ENCODE data around the gene ARHGAP26. TPM values are rescaled to one million over a fixed set of nuclear protein-coding genes. Genes with fewer than 3 reads are reported as not detected.
"Not testable (repeated sequence)": the region's sequence is repeated elsewhere in the genome, so short reads cannot be mapped to it uniquely, and the experiment has no call there.

ARHGAP26 gene
- total RNA-seq, 2 experiments from 2014 or later = 10.2 to 11.0 TPM

DNA sequence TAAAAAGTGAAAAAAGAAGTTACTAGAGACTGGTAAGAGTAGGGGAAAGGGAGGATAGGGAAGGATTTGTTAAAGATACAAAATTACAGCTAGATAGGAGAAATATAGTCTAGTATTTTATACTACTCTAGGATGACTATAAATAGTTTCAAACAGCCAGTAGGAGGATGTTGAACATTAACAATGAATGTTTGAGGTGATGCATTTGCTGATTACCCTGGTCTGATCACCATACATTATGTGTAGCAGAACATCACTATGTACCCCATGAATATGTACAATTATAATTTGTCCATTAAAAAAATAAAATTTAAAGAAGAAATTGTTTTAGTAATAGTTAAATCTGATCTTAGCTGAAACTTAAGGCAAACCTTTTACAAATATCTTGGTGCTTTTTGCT is 302.6 kb downstream of the ARHGAP26 start:
- no peak overlapping the region for H3K4me3 Mint-ChIP-seq
- H3K36me3 Mint-ChIP-seq = peaks cover 48% of the 10 kb centered on the region
- DNase-seq = no peak
- H3K4me1 Mint-ChIP-seq = peaks cover under 1% of the 10 kb centered on the region
- H3K27ac Mint-ChIP-seq = no peak overlapping the region
- no peaks in the 10 kb centered on the region for H3K27me3 Mint-ChIP-seq
- peaks cover 19% of the 10 kb centered on the region for H3K9me3 Mint-ChIP-seq

DNA sequence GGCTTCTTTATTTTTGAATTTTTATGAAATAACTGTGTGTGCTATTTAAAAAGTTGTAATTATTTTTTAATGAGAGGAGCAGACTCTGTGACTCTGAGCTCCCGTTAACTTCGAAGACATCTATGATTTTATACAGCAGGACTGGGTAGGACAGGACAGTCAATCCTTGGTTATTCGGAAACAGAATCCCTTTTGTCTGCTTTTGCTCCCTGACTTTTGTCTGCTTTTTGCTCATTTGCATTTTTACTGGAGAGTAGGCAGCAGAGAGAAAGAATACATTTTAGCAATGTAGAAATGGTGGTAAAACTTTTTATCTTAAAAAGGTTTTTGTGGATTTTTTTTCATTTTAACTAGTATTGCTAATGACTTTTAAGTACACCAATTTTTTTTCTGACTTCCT is 303.6 kb downstream of the ARHGAP26 start:
- Mint-ChIP-seq H3K9me3 (peaks cover 15% of the 10 kb centered on the region), H3K4me3 (no peak overlapping the region), H3K4me1 (no peaks in the 10 kb centered on the region), H3K27ac (no peak overlapping the region), H3K36me3 (peaks cover 41% of the 10 kb centered on the region), H3K27me3 (no peaks in the 10 kb centered on the region)
- no peak for DNase-seq

DNA sequence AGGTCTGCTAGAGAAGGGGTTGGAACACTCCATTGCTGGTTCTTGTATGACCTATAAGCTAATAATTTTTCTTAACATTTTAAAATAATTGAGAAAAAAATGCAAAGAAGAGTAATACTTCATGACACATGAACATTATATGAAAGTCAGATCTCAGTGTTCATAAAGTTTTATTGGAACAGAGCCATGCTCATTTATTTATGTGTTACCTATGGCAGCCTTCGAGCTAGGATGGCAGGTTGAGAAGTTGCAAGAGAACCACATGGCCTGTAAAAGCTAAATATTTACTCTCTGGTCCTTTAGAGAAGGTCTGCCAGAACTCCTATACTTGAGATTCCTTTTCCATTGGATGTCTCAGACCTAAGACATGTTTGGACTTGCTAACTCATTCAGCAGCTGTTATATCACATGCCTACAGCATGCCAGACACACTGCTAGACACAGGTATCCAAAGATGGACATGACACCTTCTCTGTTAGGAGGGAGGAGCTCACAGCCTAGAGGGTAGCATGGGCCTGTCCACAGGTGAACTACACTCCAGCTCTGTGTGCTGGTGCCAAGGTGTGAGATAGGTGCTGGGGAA is 304.3 kb downstream of the ARHGAP26 start:
- Mint-ChIP-seq H3K4me1 (no peaks in the 10 kb centered on the region), H3K9me3 (peaks cover 12% of the 10 kb centered on the region), H3K27me3 (no peaks in the 10 kb centered on the region), H3K27ac (no peak overlapping the region), H3K4me3 (no peak overlapping the region), H3K36me3 (peaks cover 33% of the 10 kb centered on the region)
- no peak for DNase-seq

DNA sequence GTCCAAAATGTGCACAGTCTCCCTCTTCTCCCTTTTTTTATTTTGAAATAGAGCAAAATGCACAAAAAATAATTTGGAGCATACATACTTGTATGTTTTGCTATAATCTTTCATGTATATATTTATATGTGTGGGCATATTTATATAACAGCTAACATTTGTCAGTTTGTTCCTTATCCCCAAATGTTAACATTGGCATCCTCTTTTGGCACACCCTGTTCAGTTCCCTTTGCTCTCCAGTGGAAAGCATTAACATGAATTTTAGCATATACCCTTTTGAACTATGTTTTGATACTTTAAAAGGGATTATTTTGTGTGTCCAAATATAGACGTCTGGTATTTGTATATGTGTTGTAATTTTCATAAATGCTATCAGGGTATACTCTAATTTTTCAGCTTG is 306.2 kb downstream of the ARHGAP26 start:
- Mint-ChIP-seq H3K27ac (no peak overlapping the region), H3K9me3 (peaks cover 3% of the 10 kb centered on the region), H3K4me3 (no peak overlapping the region), H3K27me3 (no peaks in the 10 kb centered on the region), H3K36me3 (peaks cover 25% of the 10 kb centered on the region), H3K4me1 (peaks cover 9% of the 10 kb centered on the region)
- DNase-seq = no peak

DNA sequence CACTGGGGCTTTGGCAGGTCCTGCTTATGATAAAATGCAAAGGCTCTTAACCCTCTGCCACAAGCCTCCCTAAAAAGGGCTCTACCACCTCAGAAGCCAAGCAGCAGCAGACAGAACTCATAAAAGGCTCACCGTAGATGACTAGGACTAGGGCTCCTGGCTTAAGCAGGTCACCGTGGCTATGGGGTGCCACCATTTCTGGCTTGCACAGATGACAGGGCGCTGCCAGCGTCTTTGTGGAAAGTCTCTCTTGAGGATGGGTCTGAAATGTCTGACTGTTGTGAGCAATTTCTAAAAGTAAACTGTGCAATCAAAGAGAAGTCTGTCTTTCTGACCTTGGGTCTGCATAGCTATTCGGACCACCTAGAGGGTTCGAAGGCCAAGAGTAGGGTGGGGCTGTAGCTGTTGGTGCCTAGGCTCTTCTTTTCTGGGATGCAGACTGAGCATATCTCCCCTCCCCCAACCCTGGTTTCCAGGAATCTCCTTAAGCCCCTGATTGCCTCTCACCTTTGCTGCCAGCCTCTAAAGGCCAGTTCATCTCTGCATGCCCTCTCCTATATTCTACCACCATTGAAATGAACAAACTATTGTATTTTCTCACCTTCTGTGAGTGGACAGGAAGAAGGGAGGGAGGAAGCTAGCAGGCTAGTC is 307.4 kb downstream of the ARHGAP26 start:
- peaks cover 18% of the 10 kb centered on the region for H3K36me3 Mint-ChIP-seq
- no peak for DNase-seq
- H3K9me3 Mint-ChIP-seq = no peaks in the 10 kb centered on the region
- H3K27me3 Mint-ChIP-seq = no peaks in the 10 kb centered on the region
- H3K27ac Mint-ChIP-seq = no peak overlapping the region
- H3K4me1 Mint-ChIP-seq = peaks cover 9% of the 10 kb centered on the region
- H3K4me3 Mint-ChIP-seq = no peak overlapping the region

DNA sequence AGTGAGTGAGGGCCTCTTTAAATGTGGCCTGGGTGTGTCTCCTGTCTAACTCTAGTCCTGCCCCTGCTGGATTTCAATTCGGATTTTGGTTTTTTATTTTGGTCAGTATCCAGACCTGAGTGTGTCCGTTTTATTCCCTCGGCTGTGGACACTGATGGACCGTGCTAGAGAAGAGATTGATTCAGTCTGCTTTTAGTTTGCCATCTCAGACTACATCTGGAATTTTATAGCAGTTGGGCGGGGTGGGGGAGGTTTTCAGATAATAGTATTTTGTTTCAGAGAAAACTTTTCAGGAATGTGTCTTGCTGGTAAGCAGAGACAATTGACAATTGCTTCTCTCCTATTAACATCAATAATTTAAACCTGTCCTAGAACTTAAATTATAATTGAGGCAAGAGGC is 308.1 kb downstream of the ARHGAP26 start:
- Mint-ChIP-seq H3K4me3 (no peak overlapping the region), H3K27ac (no peak overlapping the region), H3K9me3 (no peaks in the 10 kb centered on the region), H3K4me1 (peaks cover 12% of the 10 kb centered on the region), H3K36me3 (peaks cover 16% of the 10 kb centered on the region), H3K27me3 (no peaks in the 10 kb centered on the region)
- no peak for DNase-seq

DNA sequence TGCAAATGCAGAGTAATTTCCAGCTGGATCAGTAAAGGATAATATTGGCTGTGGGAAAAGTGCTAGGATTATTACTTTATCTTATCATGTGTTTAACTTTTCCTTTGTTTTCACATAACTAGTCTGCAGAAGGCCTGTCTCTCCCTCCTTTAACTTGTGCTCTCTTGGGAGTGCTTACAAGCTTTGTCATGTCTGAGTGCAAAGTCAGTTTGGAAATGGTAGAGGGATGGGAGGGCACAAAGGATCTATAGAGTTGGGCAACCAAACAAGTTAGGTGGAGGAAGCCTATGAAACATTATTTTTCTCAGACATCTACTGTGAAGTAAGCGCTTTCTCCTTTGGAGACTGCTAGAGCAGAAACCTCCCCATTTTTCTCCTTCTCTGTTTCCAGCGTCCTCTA is 308.8 kb downstream of the ARHGAP26 start:
- no peaks in the 10 kb centered on the region for H3K9me3 Mint-ChIP-seq

DNA sequence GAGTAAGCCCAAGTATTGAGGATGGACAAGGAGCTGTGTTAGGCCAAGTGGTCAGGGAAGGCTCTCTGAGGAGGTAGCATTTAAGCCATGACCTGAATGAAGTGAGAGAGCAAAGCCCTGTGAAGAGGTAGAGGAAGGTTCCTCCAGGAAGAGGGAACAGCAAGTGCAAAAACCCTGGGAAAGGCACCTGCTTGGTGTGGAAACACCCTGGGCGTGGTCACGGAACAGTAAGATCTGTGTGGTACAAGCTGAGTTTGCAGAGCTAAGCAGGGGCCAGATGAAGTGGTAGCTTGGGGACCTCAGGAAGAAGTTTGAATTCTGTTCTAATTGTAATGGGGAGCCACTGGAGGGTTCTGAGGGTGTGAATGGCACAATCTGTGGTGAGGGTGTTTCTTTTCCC is 310.2 kb downstream of the ARHGAP26 start:
- no peak overlapping the region for H3K4me3 Mint-ChIP-seq

More for the DNA sequence above, 308.8 kb downstream of the ARHGAP26 start:
- Mint-ChIP-seq H3K4me3 (no peak overlapping the region), H3K36me3 (peaks cover 16% of the 10 kb centered on the region), H3K27me3 (no peaks in the 10 kb centered on the region), H3K27ac (no peak overlapping the region), H3K4me1 (peaks cover 13% of the 10 kb centered on the region)
- no peak for DNase-seq

DNA sequence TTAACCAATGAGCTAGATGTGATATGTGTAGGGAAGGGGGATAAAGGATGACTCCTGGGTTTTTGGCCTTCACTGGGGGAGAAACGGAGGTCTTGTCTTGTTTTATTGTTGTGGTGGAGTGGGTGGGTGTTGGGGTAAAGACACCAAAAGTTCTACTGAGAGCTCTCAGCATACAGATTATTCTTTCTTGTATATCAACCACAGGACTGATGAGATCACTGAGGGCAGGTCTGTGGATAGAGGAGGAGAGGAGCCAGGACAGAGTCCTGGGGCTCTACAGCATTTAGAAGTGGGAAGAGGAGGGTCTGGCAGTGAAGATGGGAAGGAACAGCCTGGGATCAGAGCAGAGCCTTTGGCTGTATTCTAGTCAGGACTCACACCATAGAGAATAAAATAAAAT is 310.8 kb downstream of the ARHGAP26 start:
- Mint-ChIP-seq H3K27me3 (no peaks in the 10 kb centered on the region), H3K27ac (peak overlapping the region; percentile 68), H3K4me3 (no peak overlapping the region), H3K9me3 (no peaks in the 10 kb centered on the region), H3K4me1 (peaks cover 13% of the 10 kb centered on the region), H3K36me3 (peaks cover 16% of the 10 kb centered on the region)
- no peak for DNase-seq

More for the DNA sequence above, 310.2 kb downstream of the ARHGAP26 start:
- Mint-ChIP-seq H3K36me3 (peaks cover 16% of the 10 kb centered on the region), H3K4me1 (peaks cover 13% of the 10 kb centered on the region), H3K9me3 (no peaks in the 10 kb centered on the region), H3K27me3 (no peaks in the 10 kb centered on the region), H3K27ac (peak overlapping the region; percentile 68)
- no peak for DNase-seq

DNA sequence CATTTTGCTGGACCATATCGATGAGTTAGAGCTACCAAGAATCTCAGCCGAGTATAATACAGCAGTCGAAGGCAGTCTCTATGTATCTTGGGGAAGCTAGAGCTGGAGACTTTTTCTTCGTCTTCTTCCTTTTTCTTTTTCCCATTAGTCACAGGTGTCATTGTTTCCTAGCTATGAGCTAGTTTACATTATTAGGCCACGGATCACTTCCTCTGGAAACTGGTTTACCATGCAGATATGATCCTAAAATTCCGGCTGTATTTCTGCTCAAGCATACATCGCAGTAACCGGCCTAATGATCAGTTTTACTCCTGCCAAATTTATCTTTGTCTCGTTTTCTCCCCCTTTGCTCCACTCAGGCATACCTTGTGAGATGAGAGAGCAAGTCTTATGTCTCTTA is 312.8 kb downstream of the ARHGAP26 start:
- Mint-ChIP-seq H3K4me1 (peaks cover 13% of the 10 kb centered on the region), H3K9me3 (no peaks in the 10 kb centered on the region), H3K27ac (no peak overlapping the region), H3K4me3 (no peak overlapping the region), H3K27me3 (no peaks in the 10 kb centered on the region), H3K36me3 (peaks cover 16% of the 10 kb centered on the region)
- no peak for DNase-seq

DNA sequence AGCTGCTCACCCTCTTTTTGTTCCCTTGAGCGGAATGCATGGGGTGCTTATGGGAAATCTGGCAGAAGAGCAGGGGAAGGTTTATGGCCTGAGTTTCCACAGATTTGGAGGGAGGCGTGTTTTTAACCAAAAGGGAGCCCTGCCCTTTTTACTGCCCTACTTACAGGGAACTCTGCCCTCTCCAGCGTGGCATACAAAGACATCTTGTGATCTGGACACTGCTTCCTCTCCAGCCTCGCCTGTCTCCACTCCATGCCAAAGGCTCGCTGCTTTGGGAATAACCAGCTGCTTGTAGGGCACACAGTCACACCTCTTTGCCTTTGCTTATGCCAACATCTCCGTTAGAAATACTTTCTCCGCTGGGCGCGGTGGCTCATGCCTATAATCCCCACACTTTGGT is 314.2 kb downstream of the ARHGAP26 start:
- Mint-ChIP-seq H3K27me3 (no peaks in the 10 kb centered on the region), H3K27ac (no peak overlapping the region), H3K4me1 (peaks cover 13% of the 10 kb centered on the region), H3K9me3 (no peaks in the 10 kb centered on the region), H3K4me3 (no peak overlapping the region), H3K36me3 (peaks cover 22% of the 10 kb centered on the region)
- DNase-seq = no peak

DNA sequence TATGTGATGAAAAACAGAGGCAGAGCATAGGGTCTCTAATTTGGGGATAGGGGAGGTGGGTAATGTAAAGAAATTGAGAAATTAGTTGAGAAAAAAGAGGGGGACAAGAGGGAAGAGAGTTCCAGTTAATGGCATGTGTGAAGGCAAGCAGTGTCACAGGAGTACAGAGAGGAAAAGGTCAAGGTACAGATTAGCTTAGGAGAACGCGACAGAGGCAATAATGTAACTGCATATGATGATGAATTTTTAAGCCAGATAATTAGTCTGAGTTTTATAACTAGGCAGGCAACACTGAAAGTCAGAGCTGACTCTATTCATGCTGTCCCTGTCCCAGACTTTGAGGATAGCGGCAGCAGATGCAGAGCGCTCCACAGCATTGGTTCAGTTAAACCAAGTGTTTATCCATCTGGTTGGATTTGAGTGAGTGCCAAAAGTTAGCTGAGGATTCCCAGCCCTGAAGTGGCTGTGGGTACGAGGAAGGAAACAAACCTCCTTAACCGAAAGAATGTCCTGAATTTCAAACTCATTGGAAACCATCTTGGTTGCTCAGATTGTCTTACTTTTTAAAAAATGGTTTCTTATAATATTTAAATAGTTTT is 315.2 kb downstream of the ARHGAP26 start:
- H3K27me3 Mint-ChIP-seq = no peaks in the 10 kb centered on the region
- no peaks in the 10 kb centered on the region for H3K9me3 Mint-ChIP-seq
- DNase-seq = no peak
- no peak overlapping the region for H3K27ac Mint-ChIP-seq
- H3K4me3 Mint-ChIP-seq = no peak overlapping the region
- H3K36me3 Mint-ChIP-seq = peaks cover 30% of the 10 kb centered on the region
- peaks cover 15% of the 10 kb centered on the region for H3K4me1 Mint-ChIP-seq

DNA sequence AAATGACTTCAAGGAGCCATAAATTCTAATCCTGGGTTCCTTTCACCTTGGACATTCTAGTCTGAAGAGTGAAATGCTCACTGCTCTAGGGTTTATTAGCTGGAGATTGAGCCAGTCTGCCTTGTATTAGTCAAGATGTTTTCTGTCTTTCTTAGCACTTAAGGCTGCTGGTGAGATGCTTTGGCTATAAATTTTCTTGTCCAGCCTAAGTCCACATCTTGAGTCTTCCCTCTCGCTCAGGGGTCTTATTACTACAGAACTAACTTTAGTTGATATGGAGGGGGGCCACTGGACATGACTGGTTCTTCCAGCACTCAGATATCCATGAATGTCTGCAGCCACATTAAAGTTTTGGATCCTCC is 316.4 kb downstream of the ARHGAP26 start:
- peaks cover 12% of the 10 kb centered on the region for H3K4me1 Mint-ChIP-seq
- H3K27ac Mint-ChIP-seq = no peak overlapping the region

DNA sequence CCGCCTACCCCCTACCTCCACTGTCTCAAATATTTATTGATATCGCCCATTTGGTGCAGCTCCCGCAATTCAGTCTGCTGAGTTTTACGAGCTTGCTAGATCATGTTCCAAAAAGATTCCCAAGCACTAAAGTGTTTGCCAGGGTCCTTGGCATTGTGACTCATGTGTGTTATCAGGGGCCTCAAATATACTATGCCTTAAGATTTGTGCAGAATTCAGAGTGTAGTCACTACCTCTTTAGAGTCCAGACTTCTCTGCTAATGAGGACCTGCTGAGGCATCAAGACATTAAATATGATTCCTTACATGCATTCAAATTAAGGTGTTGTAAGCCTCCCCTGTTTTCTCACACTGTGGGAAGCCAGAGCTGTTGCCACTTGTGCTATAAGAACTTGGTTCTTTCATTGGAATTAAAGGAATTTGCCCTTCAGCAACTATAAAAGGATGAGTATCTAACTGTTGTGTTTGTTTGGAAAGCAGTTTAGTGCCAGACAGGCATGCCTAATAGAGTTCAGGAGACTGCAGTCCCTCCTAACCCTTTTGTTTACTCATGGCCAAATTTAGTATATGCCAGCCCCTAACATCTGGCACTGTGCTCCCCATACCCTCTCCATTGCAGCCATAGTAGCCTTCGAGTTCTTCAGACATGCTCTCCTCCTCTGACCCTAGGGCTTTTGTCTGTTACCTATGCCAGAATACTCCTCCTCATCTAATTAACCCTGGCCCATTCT is 316.9 kb downstream of the ARHGAP26 start:
- H3K36me3 Mint-ChIP-seq = peaks cover 20% of the 10 kb centered on the region

More for the DNA sequence above, 316.4 kb downstream of the ARHGAP26 start:
- no peak for DNase-seq
- no peak overlapping the region for H3K4me3 Mint-ChIP-seq
- H3K27me3 Mint-ChIP-seq = no peaks in the 10 kb centered on the region
- no peaks in the 10 kb centered on the region for H3K9me3 Mint-ChIP-seq
- peaks cover 23% of the 10 kb centered on the region for H3K36me3 Mint-ChIP-seq

DNA sequence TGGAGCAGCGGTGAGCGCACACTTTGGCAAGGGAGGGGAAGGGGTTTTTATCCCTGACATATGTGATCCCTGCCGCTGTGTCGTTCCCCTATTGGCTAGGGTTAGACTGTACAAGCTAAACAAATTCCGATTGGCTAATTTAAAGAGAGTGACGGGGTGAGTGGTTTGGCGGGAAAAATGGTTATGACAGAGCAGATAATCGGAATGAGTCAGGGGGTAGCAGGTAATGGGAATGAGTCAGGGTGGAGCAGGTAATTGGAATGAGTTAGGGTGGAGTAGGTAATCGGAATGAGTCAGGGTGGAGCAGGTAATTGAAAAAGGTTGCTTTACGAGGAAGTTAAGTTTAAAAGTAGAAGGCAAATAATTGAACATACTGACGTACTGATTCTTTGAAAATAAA is 318.5 kb downstream of the ARHGAP26 start:
- H3K4me3 Mint-ChIP-seq, DNase-seq, H3K27me3 Mint-ChIP-seq, H3K27ac Mint-ChIP-seq, H3K9me3 Mint-ChIP-seq: not testable (repeated sequence)
- H3K4me1 Mint-ChIP-seq = peaks cover 12% of the 10 kb centered on the region
- H3K36me3 Mint-ChIP-seq = peaks cover 23% of the 10 kb centered on the region

More for the DNA sequence above, 316.9 kb downstream of the ARHGAP26 start:
- Mint-ChIP-seq H3K4me3 (no peak overlapping the region), H3K4me1 (peaks cover 12% of the 10 kb centered on the region), H3K27me3 (no peaks in the 10 kb centered on the region), H3K27ac (no peak overlapping the region), H3K9me3 (no peaks in the 10 kb centered on the region)
- no peak for DNase-seq
